ENCODE measurements around the gene TPI1.

GRCh38 chr12:6834873-6835272 is 32.5 kb upstream of the TPI1 start:
- no peak for TF ChIP-seq CTCF (IDR thresholded peaks at IDR 0.05)
- TF ChIP-seq POLR2A (IDR thresholded peaks at IDR 0.05) = no peak
- no peak for TF ChIP-seq EP300 (IDR thresholded peaks at IDR 0.05)
